NOMO-1 (cell line): ENCODE data around the gene BROX.
"Not testable (repeated sequence)": the region's sequence is repeated elsewhere in the genome, so short reads cannot be mapped to it uniquely, and the experiment has no call there.

Experiments used
- DNase-seq, 2 experiments: peaks; one replicate each; lab custom pipeline; 2025; ENCODE audit not compliant: unreplicated experiment in 2 of 2; lab: John Stamatoyannopoulos, UW

The BROX gene

GRCh38 chr1:222712253-222713090, at the start of gene BROX, which contains the start of gene AIDA:
Gene BROX, plus strand, starts transcription at chr1:222712564. Its CDS starts 3,136 bp downstream, at chr1:222715700.
Gene AIDA, minus strand, starts transcription at chr1:222712491. Its CDS starts 174 bp downstream, at chr1:222712317.
- peak; percentile 86 to 87 for DNase-seq

DNA sequence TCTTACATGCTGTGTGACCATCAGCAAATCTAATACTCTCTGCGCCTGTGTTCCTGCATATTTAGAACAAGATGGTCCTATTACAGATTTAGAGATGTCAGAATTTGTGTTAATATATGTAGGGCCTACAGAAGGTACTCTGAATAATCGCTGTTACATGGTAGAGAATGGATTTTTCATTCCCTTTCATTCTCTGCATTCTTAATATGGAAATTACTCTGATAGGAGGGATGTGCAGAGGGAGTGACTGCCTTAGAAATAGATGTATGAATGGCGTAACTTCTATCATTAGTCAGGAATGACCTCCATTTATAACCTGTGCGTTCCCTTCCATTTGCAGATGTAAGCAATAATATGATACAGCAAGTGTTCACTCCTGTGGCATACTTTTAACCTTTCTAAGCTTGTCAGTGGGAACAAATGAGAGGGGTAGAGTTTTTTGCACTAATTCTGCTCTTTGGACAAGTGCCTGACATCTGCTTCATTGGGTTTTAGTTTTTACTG, 48.9 kb upstream of the BROX start:
- no peak for DNase-seq

DNA sequence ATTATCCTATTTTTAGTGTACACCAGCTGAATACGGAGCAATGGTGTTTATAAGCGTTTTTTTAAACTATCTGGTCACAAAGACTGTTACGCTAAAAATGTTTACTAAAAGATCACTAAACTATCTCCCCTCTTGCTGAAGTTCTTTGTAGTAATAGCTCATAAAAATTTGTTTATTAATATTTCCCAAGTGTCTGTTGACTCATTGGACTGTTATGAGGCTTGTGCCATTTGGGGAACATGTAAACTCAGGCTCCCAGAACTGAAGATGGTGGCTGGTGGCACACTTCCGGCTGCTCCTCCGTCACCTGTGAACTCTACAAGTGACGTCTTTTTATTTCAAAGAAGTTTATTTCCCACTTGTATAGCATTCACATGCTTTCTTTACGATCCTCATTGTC, 46.4 kb upstream of the BROX start:
- no peak for DNase-seq

DNA sequence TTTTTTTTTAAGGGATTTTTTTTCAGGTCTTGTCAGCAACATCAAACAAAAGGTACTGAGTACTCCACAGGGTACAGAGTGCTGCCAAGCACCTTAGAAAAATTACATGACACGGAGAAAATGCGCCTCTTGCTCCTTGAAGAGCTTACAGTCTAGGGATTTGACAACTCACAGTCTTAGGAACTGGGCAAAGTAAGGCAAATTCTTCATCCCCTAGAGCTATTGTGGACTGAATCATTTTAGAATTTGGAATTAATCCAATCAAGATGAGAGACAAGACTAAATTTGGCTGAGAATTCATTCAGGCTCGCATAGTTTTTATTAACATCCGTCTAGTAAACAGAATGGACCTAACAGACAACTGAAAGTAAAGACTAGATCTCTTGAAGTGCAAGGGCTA, 44.2 kb upstream of the BROX start:
- DNase-seq: not testable (repeated sequence)

DNA sequence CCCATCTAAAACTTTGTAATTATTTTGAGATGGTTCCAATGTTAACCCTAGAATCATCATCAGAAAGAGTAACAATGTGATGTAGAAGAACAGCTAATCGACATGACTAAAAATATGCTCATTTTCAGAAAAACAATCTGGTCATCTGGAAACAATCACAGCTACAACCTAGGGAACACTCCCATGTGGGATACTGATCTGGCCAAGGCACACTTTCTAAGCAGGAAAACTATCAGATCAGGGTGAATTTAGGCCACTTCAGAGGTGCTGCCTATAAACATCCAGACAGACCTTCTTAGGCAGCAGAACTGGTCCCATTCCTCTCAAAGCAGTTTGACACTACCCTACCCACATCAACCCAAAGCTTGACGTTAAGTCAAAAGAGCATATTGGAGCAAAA, 43.3 kb upstream of the BROX start:
- DNase-seq: not testable (repeated sequence)

DNA sequence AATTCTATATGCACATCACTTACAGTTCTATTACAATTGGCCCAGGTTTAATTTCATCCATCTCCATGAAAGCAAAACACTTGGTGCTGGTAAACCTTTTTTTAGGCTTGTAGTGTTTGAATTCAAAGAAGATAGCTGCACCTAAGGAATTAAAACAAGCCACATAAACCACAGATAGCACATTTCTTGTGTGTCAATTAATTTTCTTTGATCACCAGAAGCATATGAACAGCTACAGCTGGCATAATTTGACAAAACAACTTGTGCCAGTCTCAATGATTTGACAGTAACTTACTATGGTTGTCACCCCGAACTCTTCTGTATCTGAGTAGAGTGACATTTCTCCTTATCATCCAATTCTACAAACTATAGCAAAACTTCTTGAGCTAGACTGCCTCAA, 42.3 kb upstream of the BROX start:
- no peak for DNase-seq

GRCh38 chr1:222680080-222680479, 32.3 kb upstream of the BROX start:
- no peak for DNase-seq

DNA sequence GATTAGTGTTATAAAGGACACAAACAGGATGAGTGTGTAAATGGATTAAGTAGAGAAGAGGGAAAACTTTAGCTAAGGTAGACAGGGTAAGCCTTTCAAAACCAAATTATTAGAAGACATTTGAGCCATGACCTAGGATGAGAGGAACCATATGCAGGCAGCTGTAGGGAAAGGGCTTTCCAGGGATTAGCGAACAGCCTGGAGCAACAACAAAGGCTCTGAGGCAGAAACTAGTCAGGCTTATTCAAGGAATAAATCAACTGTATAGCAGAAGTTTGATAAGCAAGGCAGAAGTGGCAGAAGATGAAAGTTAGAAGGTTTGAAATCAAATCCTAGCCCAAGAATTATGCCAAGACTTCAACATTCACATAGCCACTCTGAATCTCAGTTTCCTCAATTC, 21.3 kb upstream of the BROX start:
- no peak for DNase-seq

DNA sequence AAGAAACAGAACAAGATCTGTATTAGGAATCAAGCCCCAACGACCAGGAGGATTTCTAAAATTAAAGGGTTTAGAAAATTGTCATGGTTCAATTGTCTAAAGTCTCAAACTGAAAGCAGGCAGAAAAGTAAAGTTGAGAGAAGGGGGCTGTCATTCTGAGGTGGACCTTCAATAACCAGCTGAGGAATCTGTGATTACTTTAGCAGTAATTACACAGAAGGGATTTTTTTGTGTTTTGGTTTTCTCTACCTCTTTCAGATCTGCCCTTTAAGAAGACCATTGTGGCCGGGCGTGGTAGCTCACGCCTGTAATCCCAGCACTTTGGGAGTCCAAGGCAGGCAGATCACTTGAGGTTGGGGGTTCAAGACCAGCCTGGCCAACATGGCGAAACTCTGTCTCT, 17.4 kb upstream of the BROX start:
- no peak for DNase-seq

DNA sequence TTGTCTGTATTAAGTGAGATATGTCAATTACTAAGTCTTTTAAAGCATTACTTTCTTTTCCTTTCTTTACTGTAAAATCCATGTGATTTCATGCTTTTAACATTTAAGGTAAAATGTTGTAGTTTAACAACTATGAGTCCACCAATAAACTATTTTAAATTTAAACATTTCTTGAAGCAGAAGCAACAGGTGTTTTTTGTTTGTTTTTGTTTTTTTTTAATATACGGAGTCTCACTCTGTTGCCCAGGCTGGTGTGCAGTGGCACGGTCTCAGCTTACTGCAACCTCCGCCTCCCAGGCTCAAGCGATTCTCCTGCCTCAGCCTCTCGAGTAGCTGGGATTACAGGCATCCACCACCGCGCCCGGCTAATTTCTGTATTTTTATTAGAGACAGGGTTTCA, 15.6 kb upstream of the BROX start:
- DNase-seq: no peak

DNA sequence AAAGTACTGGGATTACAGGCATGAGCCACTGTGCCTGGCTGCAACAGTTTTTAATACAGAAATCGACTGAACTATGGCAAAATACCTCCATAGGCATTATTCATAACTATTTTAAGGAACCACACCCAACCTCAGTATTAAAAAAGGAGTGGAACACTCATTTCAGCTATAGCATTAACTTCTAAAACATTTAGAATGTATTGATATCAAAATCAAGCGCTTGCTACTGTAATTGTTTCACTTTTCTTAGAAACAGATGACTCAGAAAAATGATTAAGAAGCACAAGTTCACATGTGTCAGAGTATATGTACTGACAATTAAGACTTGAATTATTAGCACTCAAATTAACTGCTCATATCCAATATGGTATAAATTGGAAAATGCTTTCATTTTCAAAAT, 15.2 kb upstream of the BROX start:
- DNase-seq: no peak

DNA sequence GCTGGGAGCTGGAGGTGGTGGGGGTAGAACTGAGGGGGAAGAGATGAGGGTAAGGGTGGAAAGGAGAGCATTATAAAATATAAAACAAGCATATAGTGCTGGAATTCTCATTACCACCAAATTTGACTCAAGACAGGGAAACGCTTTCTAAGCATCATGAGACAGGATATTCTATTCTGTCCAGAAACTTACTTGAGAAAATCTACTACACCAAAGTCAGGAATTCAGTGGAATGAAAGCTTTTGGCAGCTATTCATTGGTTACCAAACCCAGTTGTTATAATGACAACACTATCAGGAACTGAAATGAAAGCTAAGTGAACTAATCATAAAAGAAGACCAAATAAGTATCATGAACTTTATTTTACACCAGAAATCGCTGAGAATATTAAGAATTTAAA, 14.5 kb upstream of the BROX start:
- DNase-seq: no peak

DNA sequence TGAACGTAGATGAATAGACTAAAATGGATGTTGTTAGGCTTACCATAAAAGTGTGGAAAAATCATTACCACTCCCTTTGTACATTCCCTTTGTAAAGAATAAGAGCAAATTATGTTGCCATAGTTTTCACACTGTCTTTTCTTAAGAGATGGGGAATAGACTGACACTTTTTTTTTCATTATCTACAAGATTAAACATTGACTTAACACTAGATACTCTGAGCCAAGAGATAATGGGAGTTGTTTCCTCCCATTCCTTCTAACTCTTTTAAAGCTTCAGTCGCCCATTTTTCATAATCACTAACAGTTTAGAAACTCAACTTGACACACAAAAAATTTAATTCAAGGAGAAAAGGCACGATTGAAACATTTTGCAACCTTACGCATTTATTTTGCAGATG, 10.2 kb upstream of the BROX start:
- no peak for DNase-seq

GRCh38 chr1:222704260-222704659, 8.1 kb upstream of the BROX start:
- DNase-seq: no peak

GRCh38 chr1:222706815-222707214, 5.5 kb upstream of the BROX start:
- no peak for DNase-seq

DNA sequence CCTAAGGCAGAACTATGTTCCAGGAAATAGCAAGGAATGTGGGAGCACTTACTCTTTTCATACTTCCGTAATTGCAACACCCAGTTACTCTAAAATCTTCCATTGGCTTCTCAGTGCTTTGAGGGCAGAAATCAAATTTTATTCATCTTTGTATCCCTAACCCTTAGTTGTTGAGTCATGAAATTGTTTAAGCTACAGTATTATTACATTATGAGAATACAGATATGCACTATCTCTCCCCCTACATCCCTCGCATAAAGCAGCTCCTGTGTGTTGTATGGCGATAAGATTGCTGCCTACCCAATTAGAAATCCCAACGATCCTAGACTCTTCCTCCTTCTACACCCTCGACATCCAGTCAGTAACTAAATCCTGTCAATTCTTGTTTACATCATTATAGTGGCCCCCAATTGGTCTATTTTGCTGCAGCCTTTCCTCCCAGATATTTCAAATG, 2.6 kb upstream of the BROX start:
- no peak for DNase-seq

GRCh38 chr1:222711319-222712252, 778 bp upstream of the BROX start:
- peak; percentile 33 to 66 for DNase-seq

DNA sequence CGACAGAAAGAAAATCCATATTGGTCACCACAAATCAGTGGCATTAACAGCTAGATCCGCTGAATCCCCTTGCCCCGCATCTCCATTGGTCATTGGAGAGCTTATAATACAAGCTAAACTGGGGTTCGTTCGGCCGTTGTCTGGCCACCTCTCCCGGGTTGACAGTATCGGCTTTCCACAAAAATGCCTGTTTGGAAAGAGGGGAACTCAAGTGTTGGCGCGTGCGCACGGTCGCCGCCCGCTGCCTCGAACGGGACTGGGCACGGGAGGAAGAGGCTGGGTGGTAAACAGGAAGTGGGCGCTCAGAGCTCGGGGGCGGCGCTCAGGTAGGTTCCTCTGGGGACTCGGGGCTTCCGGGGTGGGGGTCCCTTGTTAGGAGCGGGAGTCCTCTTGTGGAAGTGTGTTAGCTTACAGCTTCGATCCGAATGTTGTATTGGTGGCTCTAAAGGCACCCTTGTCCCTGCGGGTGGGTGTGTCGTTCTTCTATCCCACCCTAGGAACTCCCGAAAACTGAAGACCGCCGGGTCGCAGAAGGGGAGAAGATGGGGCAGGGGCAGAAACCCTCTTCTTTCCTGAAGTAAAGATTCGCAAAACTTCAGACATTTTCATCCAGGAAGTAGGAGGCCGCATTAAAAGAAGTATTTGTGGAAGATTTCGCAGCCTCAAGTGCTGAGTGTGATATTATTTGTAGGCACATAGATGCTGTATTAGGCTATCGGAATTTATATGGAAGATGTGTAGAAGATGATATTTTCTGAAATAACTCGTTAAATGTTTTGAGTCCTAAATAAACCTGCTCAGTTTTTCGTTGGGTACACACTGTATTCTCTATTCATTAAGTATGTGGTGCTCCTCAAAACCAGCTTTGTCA, 962 bp downstream of the BROX start:
- peak; percentile 90 to 93 for DNase-seq

- no peak for DNase-seq
Observed at GRCh38 chr1:222716393-222716792, 4.0 kb downstream of the BROX start.

- no peak for DNase-seq
Observed at GRCh38 chr1:222728746-222729145, 16.4 kb downstream of the BROX start.
